ENCODE measurements around the gene E2F7.
A peak's percentile ranks its signal among the peaks of the same experiment; 100 is the strongest.

E2F7 gene, protein sequence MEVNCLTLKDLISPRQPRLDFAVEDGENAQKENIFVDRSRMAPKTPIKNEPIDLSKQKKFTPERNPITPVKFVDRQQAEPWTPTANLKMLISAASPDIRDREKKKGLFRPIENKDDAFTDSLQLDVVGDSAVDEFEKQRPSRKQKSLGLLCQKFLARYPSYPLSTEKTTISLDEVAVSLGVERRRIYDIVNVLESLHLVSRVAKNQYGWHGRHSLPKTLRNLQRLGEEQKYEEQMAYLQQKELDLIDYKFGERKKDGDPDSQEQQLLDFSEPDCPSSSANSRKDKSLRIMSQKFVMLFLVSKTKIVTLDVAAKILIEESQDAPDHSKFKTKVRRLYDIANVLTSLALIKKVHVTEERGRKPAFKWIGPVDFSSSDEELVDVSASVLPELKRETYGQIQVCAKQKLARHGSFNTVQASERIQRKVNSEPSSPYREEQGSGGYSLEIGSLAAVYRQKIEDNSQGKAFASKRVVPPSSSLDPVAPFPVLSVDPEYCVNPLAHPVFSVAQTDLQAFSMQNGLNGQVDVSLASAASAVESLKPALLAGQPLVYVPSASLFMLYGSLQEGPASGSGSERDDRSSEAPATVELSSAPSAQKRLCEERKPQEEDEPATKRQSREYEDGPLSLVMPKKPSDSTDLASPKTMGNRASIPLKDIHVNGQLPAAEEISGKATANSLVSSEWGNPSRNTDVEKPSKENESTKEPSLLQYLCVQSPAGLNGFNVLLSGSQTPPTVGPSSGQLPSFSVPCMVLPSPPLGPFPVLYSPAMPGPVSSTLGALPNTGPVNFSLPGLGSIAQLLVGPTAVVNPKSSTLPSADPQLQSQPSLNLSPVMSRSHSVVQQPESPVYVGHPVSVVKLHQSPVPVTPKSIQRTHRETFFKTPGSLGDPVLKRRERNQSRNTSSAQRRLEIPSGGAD

GRCh38 chr12:77065361-77066204, at the start of gene E2F7:
Gene E2F7 (minus strand): TSS chr12:77065569. CDS start chr12:77064635, 934 bp downstream.
- Histone ChIP-seq H3K27me3 (ENCODE audit: low read depth, low read length) (peaks cover 12% of the 10 kb centered on the region), H3K36me3 (replicated peaks; ENCODE audit: low read depth, low read length) (peaks cover 9% of the 10 kb centered on the region), H3K4me2 (ENCODE audit: low read length) (peak within 1 kb of the TSS; percentile 99), H3K9me3 (ENCODE audit: insufficient read depth, low read length) (no peaks in the 10 kb centered on the region), H3K27ac (ENCODE audit: low read length) (no peak within 1 kb of the TSS), H3K9ac (ENCODE audit: low read length) (peak within 1 kb of the TSS; percentile 73), H3K4me3 (ENCODE audit: low read length) (peak within 1 kb of the TSS; percentile 88), H4K20me1 (ENCODE audit: insufficient read depth, low read length) (no peaks in the 10 kb centered on the region), H3K4me1 (ENCODE audit: low read length) (peaks cover 20% of the 10 kb centered on the region), H3K79me2 (ENCODE audit: low read length) (no peaks in the 10 kb centered on the region), H2AFZ (ENCODE audit: low read depth, low read length) (peak within 1 kb of the TSS; percentile 90)
- TF ChIP-seq EZH2phosphoT487 (IDR thresholded peaks at IDR 0.05; ENCODE audit: low read depth) = no peak
- TF ChIP-seq, protein P1, sequence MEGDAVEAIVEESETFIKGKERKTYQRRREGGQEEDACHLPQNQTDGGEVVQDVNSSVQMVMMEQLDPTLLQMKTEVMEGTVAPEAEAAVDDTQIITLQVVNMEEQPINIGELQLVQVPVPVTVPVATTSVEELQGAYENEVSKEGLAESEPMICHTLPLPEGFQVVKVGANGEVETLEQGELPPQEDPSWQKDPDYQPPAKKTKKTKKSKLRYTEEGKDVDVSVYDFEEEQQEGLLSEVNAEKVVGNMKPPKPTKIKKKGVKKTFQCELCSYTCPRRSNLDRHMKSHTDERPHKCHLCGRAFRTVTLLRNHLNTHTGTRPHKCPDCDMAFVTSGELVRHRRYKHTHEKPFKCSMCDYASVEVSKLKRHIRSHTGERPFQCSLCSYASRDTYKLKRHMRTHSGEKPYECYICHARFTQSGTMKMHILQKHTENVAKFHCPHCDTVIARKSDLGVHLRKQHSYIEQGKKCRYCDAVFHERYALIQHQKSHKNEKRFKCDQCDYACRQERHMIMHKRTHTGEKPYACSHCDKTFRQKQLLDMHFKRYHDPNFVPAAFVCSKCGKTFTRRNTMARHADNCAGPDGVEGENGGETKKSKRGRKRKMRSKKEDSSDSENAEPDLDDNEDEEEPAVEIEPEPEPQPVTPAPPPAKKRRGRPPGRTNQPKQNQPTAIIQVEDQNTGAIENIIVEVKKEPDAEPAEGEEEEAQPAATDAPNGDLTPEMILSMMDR (IDR thresholded peaks at IDR 0.05; ENCODE audit: low read depth, low read length) = no peak

- no peaks in the 10 kb centered on the region for H3K27me3 ChIP-seq (ENCODE audit: low read depth, low read length)
- H3K4me1 ChIP-seq (ENCODE audit: low read length) = no peaks in the 10 kb centered on the region
- H3K9me3 ChIP-seq (ENCODE audit: insufficient read depth, low read length) = no peaks in the 10 kb centered on the region
- no peaks in the 10 kb centered on the region for H4K20me1 ChIP-seq (ENCODE audit: insufficient read depth, low read length)
- no peak overlapping the region for H3K4me3 ChIP-seq (ENCODE audit: low read length)
- TF ChIP-seq EZH2phosphoT487 (IDR thresholded peaks at IDR 0.05; ENCODE audit: low read depth) = no peak
- TF ChIP-seq, protein P1 (IDR thresholded peaks at IDR 0.05; ENCODE audit: low read depth, low read length) = no peak
- H3K36me3 ChIP-seq (replicated peaks; ENCODE audit: low read depth, low read length) = no peaks in the 10 kb centered on the region
- H3K9ac ChIP-seq (ENCODE audit: low read length) = no peak overlapping the region
- no peak overlapping the region for H3K27ac ChIP-seq (ENCODE audit: low read length)
- H3K4me2 ChIP-seq (ENCODE audit: low read length) = no peak overlapping the region
- no peak overlapping the region for H2AFZ ChIP-seq (ENCODE audit: low read depth, low read length)
- no peaks in the 10 kb centered on the region for H3K79me2 ChIP-seq (ENCODE audit: low read length)
Measured at GRCh38 chr12:77113971-77114370, 48.6 kb upstream of the E2F7 start.

DNA sequence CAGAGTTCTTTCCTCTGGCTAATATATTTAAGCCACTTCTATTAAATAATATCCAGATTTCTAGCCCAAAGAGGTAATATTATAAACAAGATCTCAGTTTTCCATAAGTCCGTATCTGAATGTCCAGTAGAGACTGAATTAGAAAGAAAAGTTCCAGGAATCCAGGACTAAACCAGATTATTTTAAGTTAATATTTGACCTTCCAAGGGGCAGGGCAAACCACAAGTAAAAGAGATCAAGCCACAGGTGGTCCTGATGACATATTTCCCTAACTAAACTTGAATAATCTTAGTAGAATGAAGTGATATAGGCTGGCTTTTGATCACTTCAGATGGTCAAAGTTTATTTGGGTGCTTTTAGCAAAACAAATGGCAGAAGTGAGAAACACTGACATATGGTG, 43.3 kb upstream of the E2F7 start:
- no peak overlapping the region for H3K4me2 ChIP-seq (ENCODE audit: low read length)
- no peaks in the 10 kb centered on the region for H4K20me1 ChIP-seq (ENCODE audit: insufficient read depth, low read length)
- no peak overlapping the region for H3K9ac ChIP-seq (ENCODE audit: low read length)
- H3K9me3 ChIP-seq (ENCODE audit: insufficient read depth, low read length) = no peaks in the 10 kb centered on the region
- H3K36me3 ChIP-seq (replicated peaks; ENCODE audit: low read depth, low read length) = no peaks in the 10 kb centered on the region
- H2AFZ ChIP-seq (ENCODE audit: low read depth, low read length) = no peak overlapping the region
- H3K27ac ChIP-seq (ENCODE audit: low read length) = no peak overlapping the region
- H3K4me1 ChIP-seq (ENCODE audit: low read length) = no peaks in the 10 kb centered on the region
- TF ChIP-seq, protein P1 (IDR thresholded peaks at IDR 0.05; ENCODE audit: low read depth, low read length) = no peak
- no peak for TF ChIP-seq EZH2phosphoT487 (IDR thresholded peaks at IDR 0.05; ENCODE audit: low read depth)
- no peaks in the 10 kb centered on the region for H3K79me2 ChIP-seq (ENCODE audit: low read length)
- H3K4me3 ChIP-seq (ENCODE audit: low read length) = no peak overlapping the region
- H3K27me3 ChIP-seq (ENCODE audit: low read depth, low read length) = no peaks in the 10 kb centered on the region

Measured in OCI-LY3 (cell line).